Measurements from ENCODE around the gene PSMC3IP.
"Not testable (repeated sequence)": the region's sequence is repeated elsewhere in the genome, so short reads cannot be mapped to it uniquely, and the experiment has no call there.

PSMC3IP gene

GRCh38 chr17:42577532-42578281 lies at the start of gene PSMC3IP:
Gene PSMC3IP (minus strand): TSS chr17:42577729. CDS start chr17:42577686, 43 bp downstream.
- H3K27ac Mint-ChIP-seq, result peak within 1 kb of the TSS; percentile 87 to 96 (median 88)
- peaks cover 31% of the 10 kb centered on the region for H3K4me1 Mint-ChIP-seq
- peaks cover 32% of the 10 kb centered on the region for H3K36me3 Mint-ChIP-seq (ENCODE audit: low read depth)
- H3K9me3 Mint-ChIP-seq, result no peaks in the 10 kb centered on the region
- peaks cover 3% of the 10 kb centered on the region for H3K27me3 Mint-ChIP-seq (ENCODE audit: low read depth)
- peak within 1 kb of the TSS; percentile 98 to 99 (median 98) for H3K4me3 Mint-ChIP-seq
- TF ChIP-seq CTCF (IDR thresholded peaks at IDR 0.05; ENCODE audit: unreplicated experiment in 3 of 3), result peak in 1 of 3 experiments; percentile 26

GRCh38 chr17:42623732-42624596 lies 46.4 kb upstream of the PSMC3IP start:
- TF ChIP-seq CTCF (IDR thresholded peaks at IDR 0.05; ENCODE audit: unreplicated experiment in 3 of 3), result no peak
- no peak overlapping the region for H3K27ac Mint-ChIP-seq
- H3K4me1 Mint-ChIP-seq, result peaks cover 2% of the 10 kb centered on the region
- no peaks in the 10 kb centered on the region for H3K27me3 Mint-ChIP-seq (ENCODE audit: low read depth)
- no peaks in the 10 kb centered on the region for H3K9me3 Mint-ChIP-seq
- no peak overlapping the region for H3K4me3 Mint-ChIP-seq
- H3K36me3 Mint-ChIP-seq (ENCODE audit: low read depth), result no peaks in the 10 kb centered on the region

- TF ChIP-seq CTCF (IDR thresholded peaks at IDR 0.05; ENCODE audit: unreplicated experiment in 3 of 3), result no peak
- no peaks in the 10 kb centered on the region for H3K36me3 Mint-ChIP-seq (ENCODE audit: low read depth)
- no peaks in the 10 kb centered on the region for H3K27me3 Mint-ChIP-seq (ENCODE audit: low read depth)
- H3K9me3 Mint-ChIP-seq, result no peaks in the 10 kb centered on the region
- H3K4me3 Mint-ChIP-seq, result no peak overlapping the region
- peaks cover 9% of the 10 kb centered on the region for H3K4me1 Mint-ChIP-seq
- H3K27ac Mint-ChIP-seq, result no peak overlapping the region
Measured at GRCh38 chr17:42623271-42623670, 45.7 kb upstream of the PSMC3IP start.

GRCh38 chr17:42621987-42622386 lies 44.5 kb upstream of the PSMC3IP start:
- not testable (repeated sequence) for H3K27me3 Mint-ChIP-seq (ENCODE audit: low read depth); H3K9me3 Mint-ChIP-seq; H3K27ac Mint-ChIP-seq; H3K4me3 Mint-ChIP-seq; H3K36me3 Mint-ChIP-seq (ENCODE audit: low read depth)
- peaks cover 13% of the 10 kb centered on the region for H3K4me1 Mint-ChIP-seq

GRCh38 chr17:42618442-42619150 lies 41.1 kb upstream of the PSMC3IP start:
- H3K36me3 Mint-ChIP-seq (ENCODE audit: low read depth), result peaks cover 22% of the 10 kb centered on the region
- H3K4me3 Mint-ChIP-seq, result no peak overlapping the region
- peak overlapping the region in 1 of 3 experiments; percentile 18 for H3K27ac Mint-ChIP-seq
- no peak for TF ChIP-seq CTCF (IDR thresholded peaks at IDR 0.05; ENCODE audit: unreplicated experiment in 3 of 3)
- no peaks in the 10 kb centered on the region for H3K27me3 Mint-ChIP-seq (ENCODE audit: low read depth)
- no peaks in the 10 kb centered on the region for H3K9me3 Mint-ChIP-seq
- H3K4me1 Mint-ChIP-seq, result peaks cover 13% of the 10 kb centered on the region

GRCh38 chr17:42617956-42618431 lies 40.5 kb upstream of the PSMC3IP start:
- H3K36me3 Mint-ChIP-seq (ENCODE audit: low read depth), result peaks cover 25% of the 10 kb centered on the region
- no peak overlapping the region for H3K4me3 Mint-ChIP-seq
- peaks cover 13% of the 10 kb centered on the region for H3K4me1 Mint-ChIP-seq
- no peaks in the 10 kb centered on the region for H3K9me3 Mint-ChIP-seq
- H3K27me3 Mint-ChIP-seq (ENCODE audit: low read depth), result no peaks in the 10 kb centered on the region
- TF ChIP-seq CTCF (IDR thresholded peaks at IDR 0.05; ENCODE audit: unreplicated experiment in 3 of 3), result no peak
- H3K27ac Mint-ChIP-seq, result peak overlapping the region in 2 of 3 experiments; percentile 18 to 60

All from nephron (organoid).